ENCODE results near the gene CYTH4.

- TF ChIP-seq CTCF (conservative IDR thresholded peaks at IDR 0.05; ENCODE audit: low read depth in 2 of 2): no peak
- TF ChIP-seq REST (IDR thresholded peaks at IDR 0.05; ENCODE audit: unreplicated experiment): no peak
Measured at GRCh38 chr22:37260155-37260795, 22.0 kb upstream of the CYTH4 start.

Data from GM23338 (cell line).